Measurements from ENCODE around the gene CACNB2.

The CACNB2 gene

GRCh38 chr10:18140149-18140956 lies at the start of gene CACNB2:
CACNB2 (plus strand) TSS chr10:18140424.
- DNase-seq = no peak

- DNase-seq = no peak
Measured at GRCh38 chr10:18094332-18094731, 45.9 kb upstream of the CACNB2 start.

- no peak for DNase-seq
Measured at GRCh38 chr10:18094793-18095192, 45.4 kb upstream of the CACNB2 start.

GRCh38 chr10:18097524-18097923 lies 42.7 kb upstream of the CACNB2 start:
- no peak for DNase-seq

GRCh38 chr10:18098201-18098600 lies 42.0 kb upstream of the CACNB2 start:
- DNase-seq = no peak

- DNase-seq = no peak
Measured at GRCh38 chr10:18099415-18099814, 40.8 kb upstream of the CACNB2 start.

GRCh38 chr10:18100669-18101068 lies 39.6 kb upstream of the CACNB2 start:
- no peak for DNase-seq

GRCh38 chr10:18102404-18102803 lies 37.8 kb upstream of the CACNB2 start:
- DNase-seq = no peak

GRCh38 chr10:18104223-18104872 lies 35.9 kb upstream of the CACNB2 start:
- no peak for DNase-seq

- no peak for DNase-seq
Measured at GRCh38 chr10:18109341-18109870, 30.8 kb upstream of the CACNB2 start.

- no peak for DNase-seq
Measured at GRCh38 chr10:18113881-18114280, 26.3 kb upstream of the CACNB2 start.

- no peak for DNase-seq
Measured at GRCh38 chr10:18117276-18117675, 22.9 kb upstream of the CACNB2 start.

GRCh38 chr10:18122753-18123152 lies 17.5 kb upstream of the CACNB2 start:
- no peak for DNase-seq

- no peak for DNase-seq
Measured at GRCh38 chr10:18133046-18133445, 7.2 kb upstream of the CACNB2 start.

- DNase-seq = no peak
Measured at GRCh38 chr10:18134509-18134908, 5.7 kb upstream of the CACNB2 start.

- no peak for DNase-seq
Measured at GRCh38 chr10:18134921-18135320, 5.3 kb upstream of the CACNB2 start.

GRCh38 chr10:18136073-18136791 lies 4.0 kb upstream of the CACNB2 start:
- no peak for DNase-seq

GRCh38 chr10:18137111-18137510 lies 3.1 kb upstream of the CACNB2 start:
- DNase-seq = no peak

GRCh38 chr10:18140957-18141845 lies 977 bp downstream of the CACNB2 start:
- no peak for DNase-seq

GRCh38 chr10:18142151-18142550 lies 1.9 kb downstream of the CACNB2 start:
- DNase-seq = no peak

- no peak for DNase-seq
Measured at GRCh38 chr10:18144396-18144795, 4.2 kb downstream of the CACNB2 start.

GRCh38 chr10:18144928-18145327 lies 4.7 kb downstream of the CACNB2 start:
- DNase-seq = peak; percentile 38

GRCh38 chr10:18145652-18146051 lies 5.4 kb downstream of the CACNB2 start:
- DNase-seq = no peak
